Hair follicular keratinocyte (primary cell): Measurements from ENCODE around the gene OR8I2. TPM values are rescaled to one million over a fixed set of nuclear protein-coding genes. Genes with fewer than 3 reads are reported as not detected.

Source experiments
- total RNA-seq: library from RNA; depleted of rRNA; stranded (reverse); fragments of >200 nt; gene quantifications from 2 replicates; pipeline ENCODE4 v1.2.3, GENCODE V29; 2015

Gene OR8I2
- not detected in 2 replicates for total RNA-seq

DNA sequence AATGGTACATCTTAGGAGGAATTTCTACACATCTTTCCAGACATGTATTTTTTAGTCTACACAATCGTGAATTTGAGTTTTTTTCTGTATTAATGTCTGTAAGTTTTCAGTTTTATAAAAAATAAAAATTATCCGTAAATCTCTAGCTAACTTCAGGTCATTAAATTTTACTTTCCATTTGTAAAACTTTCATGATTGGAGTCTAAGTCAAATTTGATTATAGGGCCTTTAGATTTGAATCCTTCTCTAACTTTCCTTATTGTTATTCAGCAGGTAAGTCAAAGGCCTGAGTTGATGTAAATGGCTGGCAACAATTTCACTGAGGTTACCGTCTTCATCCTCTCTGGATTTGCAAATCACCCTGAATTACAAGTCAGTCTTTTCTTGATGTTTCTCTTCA is at the start of gene OR8I2:
Gene OR8I2 (plus strand): TSS at position 301 of the 400 bp plus-strand sequence. CDS start 0 bp downstream, at position 301.

DNA sequence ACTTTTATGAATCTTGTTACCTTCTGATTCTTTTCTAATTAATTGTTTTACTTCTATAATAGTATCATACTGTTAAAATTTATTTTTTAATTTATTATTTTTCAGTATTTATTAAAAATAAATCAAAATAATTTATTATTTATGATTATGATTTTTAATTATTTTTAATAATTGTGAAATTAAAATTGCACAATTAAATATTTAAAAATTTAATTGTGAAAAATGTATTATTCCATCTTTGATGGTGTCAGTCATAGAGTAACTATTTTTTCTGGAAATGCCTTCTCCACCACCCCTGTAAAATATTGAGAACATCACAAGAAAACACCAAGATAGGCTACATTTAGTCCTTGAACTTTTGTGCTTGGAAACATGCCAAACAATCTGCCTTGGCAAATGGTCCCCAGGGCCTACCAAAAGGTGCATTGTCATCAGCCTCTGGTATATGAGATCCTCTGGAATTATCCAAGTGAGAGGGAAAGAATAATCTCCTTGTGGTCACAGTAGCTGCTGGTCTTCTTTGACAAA is 10.2 kb downstream of the OR8I2 start, which contains the start of gene OR8H2:
Gene OR8H2 (plus strand): TSS at position 478 of the 528 bp plus-strand sequence. CDS start 1,356 bp downstream, outside the sequence.

GRCh38 chr11:56122073-56122472 is 29.0 kb downstream of the OR8I2 start, which contains the start of gene OR8H3:
TSS of gene OR8H3 (plus strand) at chr11:56122373. CDS start at chr11:56122373, 0 bp downstream.

DNA sequence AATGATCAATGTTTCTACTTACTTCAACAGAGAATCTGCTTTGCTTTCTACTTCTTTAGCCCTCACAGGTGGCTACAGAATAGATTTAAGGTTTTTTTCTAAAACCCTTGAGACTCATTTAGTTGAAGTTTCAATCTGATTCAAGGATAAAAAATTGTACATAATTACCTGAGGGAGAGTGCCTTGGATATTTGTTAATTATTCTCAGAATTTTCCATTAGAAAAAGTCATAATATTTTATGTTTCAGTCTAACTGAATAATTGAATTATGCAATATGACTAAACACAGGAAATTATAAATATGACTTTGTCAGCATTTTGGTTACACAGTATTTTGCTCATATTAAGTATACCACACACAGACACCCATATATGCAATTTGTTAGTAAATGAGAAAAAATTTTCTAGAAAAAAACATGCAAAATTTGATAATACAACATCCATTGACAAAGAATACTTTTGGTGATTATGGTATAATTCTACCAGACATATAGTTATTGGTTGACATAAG is 47.1 kb downstream of the OR8I2 start, which contains the start of gene OR8J3:
Gene OR8J3 (minus strand): TSS at position 51 of the 511 bp plus-strand sequence. CDS start 2,483 bp downstream, outside the sequence.

Other genes with a start within 250 kb of the OR8I2 start
- gene TRIM51, start 210.0 kb upstream of the OR8I2 start, total RNA-seq, result not detected in 2 replicates
- not detected in 2 replicates for gene OR5W2, start 178.7 kb upstream of the OR8I2 start, total RNA-seq
- gene OR5I1, start 156.9 kb upstream of the OR8I2 start, total RNA-seq, result not detected in 2 replicates
- gene OR10AG1, start 123.4 kb upstream of the OR8I2 start, total RNA-seq, result not detected in 2 replicates
- not detected in 2 replicates for gene OR5F1, start 98.7 kb upstream of the OR8I2 start, total RNA-seq
- not detected in 2 replicates for gene OR5AS1, start 65.7 kb upstream of the OR8I2 start, total RNA-seq
- gene OR8H2, start 10.4 kb downstream of the OR8I2 start, total RNA-seq, result not detected in 2 replicates
- gene OR8H3, start 29.1 kb downstream of the OR8I2 start, total RNA-seq, result not detected in 2 replicates
- gene OR8J3, start 46.9 kb downstream of the OR8I2 start, total RNA-seq, result not detected in 2 replicates
- gene OR8K5, start 67.0 kb downstream of the OR8I2 start, total RNA-seq, result not detected in 2 replicates
- gene OR5J2, start 83.3 kb downstream of the OR8I2 start, total RNA-seq, result not detected in 2 replicates
- not detected in 2 replicates for gene OR5T2, start 140.9 kb downstream of the OR8I2 start, total RNA-seq
- gene OR5T3, start 158.9 kb downstream of the OR8I2 start, total RNA-seq, result not detected in 2 replicates
- not detected in 2 replicates for gene OR5T1, start 180.8 kb downstream of the OR8I2 start, total RNA-seq
- not detected in 2 replicates for gene OR8H1, start 198.9 kb downstream of the OR8I2 start, total RNA-seq
- gene OR8K3, start 221.8 kb downstream of the OR8I2 start, total RNA-seq, result not detected in 2 replicates